Measurements from ENCODE around the gene SLC18B1.

The SLC18B1 gene

DNA sequence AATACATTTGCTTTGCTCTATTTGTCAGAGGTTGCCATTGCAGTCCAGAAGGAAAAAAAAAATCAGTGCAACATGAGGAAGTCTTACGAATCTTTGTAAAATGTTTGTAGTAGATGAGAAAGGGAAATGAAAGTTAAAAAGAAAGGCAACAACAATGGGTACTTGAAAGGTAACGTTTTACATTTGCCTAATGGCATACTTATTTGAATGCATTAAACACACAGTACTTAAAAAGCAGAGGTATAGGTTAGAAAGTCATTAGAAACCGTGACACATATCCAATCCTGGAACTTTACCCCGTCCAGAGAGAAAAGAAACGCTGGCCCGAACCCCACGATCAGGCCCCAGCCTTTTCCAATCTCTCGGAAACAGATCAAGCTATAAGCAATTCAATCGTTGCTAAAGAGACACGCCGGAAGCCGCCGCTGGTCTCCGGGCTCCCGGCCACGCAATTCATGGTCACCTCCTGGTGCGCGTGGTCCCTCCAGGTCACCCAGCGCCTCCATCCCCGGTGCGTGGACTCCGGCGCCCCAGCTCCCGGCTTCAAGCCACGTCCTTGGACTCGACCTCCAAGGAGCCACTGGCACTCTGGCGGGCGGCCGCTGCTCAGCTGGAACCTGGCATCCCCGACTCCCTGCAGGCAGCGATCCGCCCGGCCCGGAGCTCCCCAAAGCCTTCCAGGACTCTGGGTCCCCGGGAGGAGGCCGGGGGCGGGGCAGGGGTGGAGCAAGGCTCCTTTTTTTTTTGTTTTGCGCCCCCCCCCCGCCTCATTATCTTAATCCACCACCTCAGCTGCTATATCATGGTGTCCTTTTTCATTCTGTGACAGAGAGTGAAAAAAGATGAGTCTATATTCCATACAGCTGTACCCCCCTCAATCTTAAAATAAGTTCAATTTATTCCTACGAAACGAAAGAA lies at the start of gene SLC18B1:
Gene SLC18B1 (minus strand): TSS at position 687 of the 918 bp plus-strand sequence. CDS start 181 bp downstream, at position 506.
- DNase-seq: peak in 1 of 2 donors; percentile 42

DNA sequence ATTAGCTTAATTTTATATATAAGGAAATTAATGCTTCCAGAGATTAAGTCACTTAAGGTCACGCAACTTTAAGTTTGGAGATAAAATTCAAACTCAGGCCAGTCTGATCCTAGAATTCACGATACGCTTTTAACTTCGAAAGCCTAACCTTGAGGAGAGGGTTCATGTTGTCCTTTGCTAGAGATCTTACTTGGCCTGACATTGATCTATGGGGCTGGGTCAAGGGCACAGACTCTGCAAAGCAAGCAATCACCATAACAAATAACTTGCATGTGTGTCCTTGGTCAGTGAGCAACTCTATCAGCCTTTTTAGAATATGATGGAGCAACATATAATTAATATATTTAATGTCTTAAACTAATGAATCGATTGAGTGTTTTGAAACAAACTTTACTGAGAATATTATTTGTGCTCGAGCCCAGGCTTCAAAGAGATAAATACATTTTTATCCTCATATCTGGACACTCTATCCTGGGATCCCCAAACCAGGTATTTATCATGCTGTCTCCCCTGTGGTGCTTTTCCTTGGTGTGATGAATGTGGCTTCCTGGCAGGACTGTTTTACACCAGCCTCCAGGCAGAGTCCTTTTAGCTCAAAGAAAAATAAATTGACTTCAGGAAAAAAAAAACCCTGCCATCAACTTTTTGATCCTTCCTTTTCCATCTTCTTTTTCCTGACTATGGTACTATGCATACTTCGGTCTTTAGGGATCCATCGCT lies 45.0 kb upstream of the SLC18B1 start:
- no peak for DNase-seq

DNA sequence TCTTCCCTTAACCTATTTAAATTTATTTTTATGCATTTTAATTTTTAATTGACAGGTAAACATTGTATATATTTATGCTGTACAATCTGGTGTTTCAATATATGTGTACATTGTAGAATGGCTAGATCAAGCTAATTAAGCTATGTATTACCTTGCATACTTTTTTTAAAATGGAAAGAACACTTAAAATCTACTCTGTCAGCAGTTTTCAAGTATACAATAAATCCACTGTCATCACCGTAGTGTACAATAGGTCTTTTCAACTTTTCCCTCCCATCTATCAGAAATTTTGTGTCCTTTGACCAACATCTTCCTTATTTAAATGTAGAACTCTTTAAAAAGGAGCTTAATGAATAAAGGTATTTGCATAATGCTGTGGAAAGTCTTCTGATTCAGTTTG lies 43.5 kb upstream of the SLC18B1 start:
- no peak for DNase-seq

DNA sequence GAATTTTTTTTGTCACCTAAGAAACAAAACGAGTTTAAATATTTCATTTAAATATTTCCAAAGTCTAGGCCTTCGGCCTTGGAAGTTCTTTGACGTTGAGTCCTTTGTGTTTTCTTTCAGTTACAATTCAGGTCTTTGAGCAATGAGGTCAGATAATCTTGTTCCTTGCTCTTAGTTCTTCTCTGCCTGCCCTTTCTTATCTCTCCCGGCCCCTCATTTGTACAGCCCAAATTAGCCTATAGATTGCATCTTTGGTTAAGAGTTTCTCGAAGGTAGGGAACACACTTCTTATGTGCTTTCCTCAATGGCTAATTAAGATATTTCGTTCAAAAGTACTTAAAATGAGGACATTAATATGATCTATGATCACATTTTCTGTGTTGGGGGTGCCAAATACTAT lies 34.5 kb upstream of the SLC18B1 start:
- no peak for DNase-seq

DNA sequence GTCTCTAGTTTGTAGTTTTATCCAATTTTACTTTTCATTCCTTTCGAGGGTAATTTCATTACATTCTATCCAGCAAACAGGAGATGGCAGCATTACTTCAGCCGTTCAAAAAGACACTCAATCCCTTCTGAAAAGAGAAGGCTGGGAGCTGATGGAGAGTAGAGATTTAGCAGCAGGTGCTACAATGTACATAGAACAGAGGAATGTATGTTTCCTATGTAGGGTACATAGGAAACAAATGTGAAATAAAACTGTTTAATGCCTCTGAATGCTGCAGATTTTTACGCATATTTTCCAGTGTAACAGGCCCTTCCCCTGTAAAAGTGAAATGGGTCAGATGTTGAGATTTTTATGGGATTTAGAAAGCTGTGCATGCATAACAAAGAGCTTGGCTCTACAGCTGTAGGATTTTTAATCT lies 31.9 kb upstream of the SLC18B1 start:
- no peak for DNase-seq

DNA sequence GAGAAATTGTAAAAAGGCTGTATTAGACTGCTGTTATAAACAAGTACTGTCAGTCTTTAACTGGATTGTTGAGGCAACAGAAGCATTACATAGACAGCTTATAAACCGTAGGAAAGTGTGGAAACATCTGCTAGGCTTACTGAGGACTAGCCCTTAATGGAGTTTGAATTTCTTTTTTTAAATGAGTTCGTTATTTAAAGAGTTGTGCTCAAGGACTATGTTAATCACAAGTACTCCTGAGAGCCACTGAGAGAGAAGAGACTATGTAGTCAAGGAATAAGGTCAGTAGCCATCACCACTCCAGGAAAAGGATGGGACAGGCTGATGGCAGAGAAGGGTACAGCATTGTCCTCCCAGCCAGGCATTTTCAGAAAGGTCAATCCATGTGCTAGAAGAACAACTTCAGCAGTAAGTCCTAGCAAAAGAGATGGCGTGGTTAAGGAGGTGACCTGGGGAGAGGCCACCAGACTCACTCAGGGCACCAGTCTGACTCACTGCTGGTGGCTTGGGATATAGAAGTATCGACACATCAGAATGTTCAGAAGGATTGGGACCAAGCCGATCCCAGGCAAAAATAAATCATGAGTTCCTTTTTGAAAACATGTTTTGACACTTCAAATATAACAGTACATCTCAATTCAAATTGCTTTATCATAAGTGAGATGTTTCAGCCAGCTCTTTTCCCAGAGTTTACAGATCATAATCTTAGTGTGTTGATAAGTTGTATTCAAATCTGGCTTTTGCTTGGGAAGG lies 22.4 kb upstream of the SLC18B1 start:
- DNase-seq: no peak

DNA sequence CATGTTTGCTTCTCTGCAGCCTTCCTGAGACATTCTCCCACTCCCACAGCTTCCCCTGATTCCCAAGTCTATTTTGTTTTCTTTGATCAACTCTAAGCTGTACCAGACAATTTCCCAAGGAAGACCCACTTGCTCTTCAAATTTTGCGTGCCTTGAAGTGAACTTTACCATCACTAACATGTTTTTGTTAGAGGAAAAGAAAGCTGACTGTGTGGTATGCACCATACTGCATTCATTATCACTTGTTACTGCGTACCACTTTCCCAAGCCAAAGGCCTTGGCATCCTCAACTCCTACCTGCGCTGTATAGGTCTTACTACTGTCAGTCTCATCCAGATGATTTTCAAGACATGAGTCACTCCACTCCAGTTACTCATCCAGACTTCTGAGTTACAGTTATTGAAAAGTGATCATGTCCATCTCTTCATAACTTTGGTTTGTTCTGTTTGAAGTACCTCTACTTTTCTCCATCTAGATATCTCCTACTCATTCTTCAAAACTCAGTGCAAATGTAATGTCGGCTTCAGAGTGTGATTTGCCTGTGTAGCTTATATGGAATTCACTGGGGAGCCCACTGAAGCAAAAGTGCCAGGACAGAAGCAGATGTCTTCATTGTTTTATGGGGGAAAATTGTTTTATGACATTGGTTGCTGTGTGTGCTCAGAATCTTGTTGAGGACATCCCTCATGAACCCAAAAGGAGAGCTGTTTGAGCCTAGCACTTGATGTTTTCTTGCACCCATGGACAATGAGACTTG lies 21.1 kb upstream of the SLC18B1 start:
- no peak for DNase-seq

DNA sequence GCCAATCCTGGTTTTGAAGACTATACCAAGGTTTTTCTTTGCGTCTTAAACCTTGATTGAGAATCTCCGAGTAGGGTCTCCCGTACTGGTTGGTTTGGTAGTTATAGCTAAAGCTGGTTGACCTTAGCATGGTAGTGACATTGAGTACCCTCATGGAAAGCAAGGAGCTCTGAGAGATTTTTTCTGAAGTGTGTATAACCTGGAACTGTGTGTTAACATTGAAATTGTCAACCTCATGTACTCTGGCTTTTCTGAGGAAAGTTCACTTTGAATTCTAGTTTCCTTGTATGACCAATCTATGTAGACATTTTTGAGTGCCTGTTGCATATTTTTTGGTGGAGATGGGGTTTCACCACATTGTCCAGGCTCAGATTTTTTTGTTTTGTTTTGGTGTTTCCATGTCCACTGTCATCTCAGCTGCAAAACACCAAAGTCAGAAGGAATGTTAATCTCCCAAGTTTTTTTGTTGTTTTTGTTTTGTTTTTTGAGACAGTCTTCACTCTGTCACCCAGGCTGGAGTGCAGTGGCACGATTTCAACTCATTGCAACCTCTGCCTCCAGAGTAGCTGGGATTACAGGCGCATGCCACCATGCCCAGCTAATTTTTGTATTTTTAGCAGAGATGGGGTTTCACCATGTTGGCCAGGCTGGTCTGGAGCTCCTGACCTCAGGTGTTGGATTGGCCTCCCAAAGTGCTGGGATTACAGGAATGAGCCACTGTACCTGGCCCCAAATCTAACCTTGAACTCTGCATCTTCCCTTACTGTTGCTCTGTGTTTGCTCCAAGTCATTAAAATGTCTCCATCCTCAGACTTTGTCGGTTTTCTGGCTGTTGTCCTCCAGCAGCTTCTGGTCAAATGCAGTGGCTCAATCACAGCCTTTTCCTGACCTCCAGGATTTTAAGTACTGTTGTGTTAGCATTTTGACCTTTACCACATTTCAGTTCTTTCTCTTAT lies 20.2 kb upstream of the SLC18B1 start:
- DNase-seq: no peak

DNA sequence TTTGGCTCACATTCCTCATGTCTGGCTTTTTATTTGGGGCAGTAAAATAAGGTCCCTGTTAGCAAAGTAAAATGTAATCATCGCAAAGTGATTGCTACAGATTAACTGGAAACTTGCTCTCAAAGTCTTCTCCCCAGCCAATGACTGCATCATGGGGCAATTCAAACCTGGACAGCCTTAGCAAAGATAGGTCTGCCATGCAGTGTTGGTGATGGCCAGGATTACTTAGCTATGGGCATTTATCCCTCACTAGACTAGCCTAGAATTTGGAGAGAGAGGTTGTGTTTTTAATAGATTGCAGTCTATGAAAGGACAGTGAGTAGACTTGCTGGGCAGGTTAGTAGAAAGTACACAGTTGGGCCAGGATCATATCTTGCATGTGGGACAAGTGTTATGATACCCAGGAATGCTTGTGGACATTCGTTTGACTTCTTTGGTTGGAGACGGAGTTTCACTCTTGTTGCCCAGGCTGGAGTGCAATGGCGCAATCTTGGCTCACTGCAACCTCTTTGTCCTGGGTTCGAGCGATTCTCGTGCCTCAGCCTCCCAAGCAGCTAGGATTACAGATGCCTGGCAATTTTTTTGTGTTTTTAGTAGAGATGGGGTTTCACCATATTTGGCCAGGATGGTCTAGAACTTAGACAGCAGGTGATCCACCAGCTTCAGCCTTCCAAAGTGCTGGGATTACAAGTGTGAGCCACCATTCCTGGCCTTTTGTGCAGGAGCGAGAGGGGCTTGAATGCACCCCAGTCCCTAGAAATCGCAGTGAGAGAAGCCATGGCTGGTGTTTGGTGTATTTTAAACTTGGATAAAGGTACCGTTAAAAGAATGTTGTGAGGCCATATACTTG lies 19.3 kb upstream of the SLC18B1 start:
- DNase-seq: no peak

DNA sequence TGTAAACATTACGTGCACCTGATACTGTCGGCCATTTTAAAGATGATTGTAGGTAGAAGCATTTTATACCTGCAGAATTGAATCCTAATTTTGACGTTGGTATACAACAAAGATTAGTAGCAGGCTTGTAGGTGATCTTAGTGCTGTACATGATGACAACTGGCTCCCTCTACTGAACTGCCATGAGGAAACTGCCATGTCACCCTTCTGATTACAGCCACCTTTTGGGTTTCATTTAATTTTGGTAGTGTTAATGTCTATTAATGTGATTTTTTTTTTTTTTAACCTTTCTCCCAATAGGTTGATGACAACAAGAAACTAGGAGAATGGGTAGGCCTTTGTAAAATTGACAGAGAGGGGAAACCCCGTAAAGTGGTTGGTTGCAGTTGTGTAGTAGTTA lies 18.2 kb upstream of the SLC18B1 start:
- no peak for DNase-seq

DNA sequence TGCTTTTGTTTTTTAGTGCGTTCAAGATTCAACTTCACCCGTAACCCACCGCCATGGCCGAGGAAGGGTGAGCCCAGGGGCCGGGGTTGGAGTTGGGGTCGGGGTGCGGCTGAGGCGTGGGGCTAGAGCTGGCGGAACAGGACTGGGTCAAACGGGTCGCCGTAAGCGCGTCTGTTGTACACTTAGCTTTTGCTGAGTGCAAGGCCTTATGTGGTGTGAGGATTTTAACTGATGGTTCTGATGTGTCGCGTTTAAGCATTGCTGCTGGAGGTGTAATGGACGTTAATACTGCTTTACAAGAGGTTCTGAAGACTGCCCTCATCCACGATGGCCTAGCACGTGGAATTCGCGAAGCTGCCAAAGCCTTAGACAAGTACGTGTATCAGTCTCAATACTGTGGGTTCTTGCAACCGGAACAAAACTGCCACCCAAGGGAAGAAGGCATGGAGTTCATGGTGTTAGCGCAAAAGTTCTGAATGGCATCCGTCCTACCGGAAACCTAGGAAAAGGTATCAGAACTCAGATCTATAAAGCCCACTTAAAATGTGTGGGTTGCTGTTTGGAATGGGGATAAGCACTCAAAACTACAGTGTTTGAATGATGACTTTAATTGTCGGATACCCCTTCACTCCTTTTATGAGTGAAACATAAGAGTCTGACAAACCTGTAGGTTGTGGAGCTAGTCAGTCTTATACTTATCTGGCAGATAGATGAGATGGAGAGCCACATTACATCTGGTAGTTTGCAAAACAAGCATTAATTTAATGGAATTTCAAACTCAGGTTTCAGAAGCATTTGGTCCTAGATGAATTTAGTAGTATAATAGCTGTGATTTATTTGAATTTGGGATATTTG lies 16.5 kb upstream of the SLC18B1 start:
- peak in 1 of 2 donors; percentile 12 for DNase-seq

DNA sequence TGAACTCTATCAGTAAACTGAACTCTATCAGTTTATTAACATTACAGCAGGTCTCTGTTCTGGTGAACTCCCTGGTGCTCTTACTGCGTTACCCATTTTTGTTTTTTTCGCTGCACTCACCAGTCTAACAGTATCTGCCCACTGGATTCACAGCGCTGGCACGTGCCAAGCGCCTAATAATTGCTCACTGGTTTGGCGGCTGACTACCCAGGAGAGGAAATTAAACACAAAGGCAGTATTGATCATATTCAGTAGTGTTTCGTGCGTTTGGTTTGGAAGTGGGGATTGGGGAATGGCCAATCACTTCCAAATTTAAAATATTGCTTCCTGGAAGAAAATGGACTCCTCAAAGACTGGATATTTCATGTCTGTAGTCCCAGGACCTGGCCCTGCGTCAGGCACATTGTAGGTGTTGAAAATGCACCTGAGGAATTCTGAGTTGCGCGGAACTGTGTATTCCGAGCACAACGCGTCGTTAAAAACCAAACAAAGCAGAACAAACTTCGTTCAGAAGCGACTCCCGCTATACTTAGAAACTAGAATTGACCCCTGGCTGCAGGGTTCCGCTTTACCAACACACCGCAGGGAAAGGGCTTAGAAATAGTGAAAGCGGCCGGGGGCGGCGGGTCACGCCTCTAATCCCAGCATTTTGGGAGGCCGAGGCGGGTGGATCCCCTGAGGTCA lies 14.9 kb upstream of the SLC18B1 start:
- DNase-seq: peak; percentile 44 to 64

DNA sequence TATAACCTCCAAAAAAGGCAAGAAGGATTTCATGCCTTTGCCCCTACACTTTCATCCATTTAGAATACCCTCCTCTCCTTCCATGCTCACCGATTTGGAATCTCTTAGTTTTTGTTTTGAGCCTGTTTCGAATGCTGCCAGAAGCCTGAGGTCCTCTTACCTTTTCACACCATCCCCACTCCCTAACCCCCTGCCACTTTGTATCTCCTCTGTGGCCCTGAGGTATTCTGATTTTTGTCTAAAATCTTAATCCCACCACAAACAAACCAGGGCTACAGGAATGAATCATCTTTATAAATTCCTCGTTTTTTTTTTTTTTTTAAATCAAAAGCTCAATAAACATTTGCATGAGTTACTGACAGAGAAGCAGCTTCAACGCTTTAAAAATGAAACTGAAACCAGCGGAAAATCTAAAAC lies 14.3 kb upstream of the SLC18B1 start:
- no peak for DNase-seq

DNA sequence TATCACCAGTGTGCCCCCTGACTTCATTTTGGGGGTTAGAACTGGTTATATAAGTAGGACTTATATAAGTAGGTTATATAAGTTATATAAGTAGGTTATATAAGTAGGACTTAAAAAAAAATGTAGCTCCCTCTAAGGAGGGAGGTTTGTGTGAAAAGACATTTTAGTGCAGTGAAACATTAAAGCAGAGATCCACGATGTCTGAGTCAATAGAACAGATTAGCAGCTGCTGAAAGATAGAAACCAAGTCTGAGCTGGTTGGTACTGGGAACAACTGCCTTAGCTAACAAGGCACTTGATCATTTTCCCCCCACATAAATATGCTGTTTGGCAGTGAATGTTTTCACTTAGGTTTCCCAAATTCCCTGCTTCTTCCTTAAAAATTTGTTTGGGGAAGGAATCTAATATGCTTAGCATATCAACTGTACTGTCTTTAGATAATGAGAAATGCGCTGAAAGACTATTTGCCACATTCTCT lies 13.9 kb upstream of the SLC18B1 start:
- no peak for DNase-seq

DNA sequence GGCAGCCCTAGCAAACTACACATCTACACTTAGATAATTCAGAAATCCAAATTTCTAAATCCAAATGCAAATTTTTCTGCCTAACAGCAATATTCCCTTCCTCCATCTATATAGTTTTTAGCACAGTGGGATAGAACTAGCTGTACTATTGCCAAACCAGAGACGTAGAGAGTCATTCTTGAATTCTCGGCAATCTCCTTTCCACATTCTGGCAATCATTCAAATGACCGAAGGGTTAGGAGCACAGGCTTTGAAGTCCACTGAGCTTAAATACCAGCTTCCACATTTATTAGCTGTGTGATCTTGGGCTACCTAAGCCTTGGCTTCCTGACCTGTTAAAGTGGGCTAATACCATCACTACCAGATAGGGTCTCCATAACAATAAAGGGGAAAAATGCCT lies 12.8 kb upstream of the SLC18B1 start:
- DNase-seq: no peak

DNA sequence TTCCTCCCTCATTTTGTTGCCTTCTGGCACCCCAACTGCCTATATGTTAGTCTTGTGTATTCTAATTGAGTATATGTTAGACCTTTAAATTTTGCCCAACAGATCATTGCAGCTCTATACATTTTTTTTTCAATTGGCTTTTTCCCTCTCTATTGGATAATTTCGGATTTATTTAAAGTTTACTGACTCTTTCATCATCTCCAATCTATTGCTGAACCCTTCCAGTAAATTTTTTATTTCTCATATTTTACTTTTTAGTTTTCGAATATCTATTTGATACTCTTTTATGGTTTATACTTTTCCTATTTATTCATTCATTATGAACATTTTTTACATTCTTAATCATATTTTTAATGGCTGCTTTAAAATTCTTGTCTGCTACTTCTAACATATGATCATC lies 7.1 kb upstream of the SLC18B1 start:
- DNase-seq: no peak

DNA sequence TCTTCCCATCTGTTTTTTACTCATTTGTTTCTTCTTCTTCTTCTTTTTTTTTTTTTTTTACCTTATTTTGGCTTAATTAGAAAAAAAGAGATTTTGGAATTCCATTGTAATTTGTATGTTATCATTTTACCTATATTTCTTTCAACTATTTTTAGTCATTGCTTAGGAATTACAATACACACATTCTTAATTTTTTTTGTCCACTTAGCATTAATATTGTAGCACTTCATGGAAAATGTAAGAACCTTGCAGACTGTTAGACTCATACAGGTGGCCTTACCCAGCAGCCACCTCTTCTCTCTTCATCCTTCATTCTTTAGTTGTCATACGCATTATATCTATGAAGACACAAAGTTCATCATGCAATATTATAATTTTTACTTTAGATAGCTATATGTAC lies 5.8 kb upstream of the SLC18B1 start:
- no peak for DNase-seq

DNA sequence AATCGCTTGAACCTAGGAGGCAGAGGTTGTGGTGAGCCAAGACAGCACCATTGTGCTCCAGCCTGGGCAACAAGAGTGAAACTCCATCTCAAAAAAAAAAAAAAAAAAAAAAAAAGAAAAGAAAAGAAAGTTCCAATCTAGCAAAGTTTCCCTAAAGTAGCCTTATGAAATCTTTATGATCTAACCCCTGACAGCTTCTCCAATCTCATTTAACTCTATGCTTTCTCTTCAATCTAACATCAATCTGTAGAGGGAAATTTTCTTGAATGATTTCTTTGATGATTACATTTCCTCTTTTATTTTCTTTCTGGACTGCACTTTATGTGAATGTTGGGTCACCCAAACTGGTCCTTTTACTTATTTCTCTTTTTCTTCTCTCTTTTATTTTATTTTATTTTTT lies 2.2 kb upstream of the SLC18B1 start:
- DNase-seq: no peak
